DMS 273 treated with DMSO at 0.1 percent for 48 hours (cell line): ENCODE data around the gene FUT8.
"Not testable (repeated sequence)": the region's sequence is repeated elsewhere in the genome, so short reads cannot be mapped to it uniquely, and the experiment has no call there.

Source experiments
- DNase-seq: peaks from one replicate; lab custom pipeline; 2025; lab: John Stamatoyannopoulos, UW

FUT8 gene

GRCh38 chr14:65419593-65420252 is 7.2 kb downstream of the FUT8 start:
- DNase-seq: no peak

DNA sequence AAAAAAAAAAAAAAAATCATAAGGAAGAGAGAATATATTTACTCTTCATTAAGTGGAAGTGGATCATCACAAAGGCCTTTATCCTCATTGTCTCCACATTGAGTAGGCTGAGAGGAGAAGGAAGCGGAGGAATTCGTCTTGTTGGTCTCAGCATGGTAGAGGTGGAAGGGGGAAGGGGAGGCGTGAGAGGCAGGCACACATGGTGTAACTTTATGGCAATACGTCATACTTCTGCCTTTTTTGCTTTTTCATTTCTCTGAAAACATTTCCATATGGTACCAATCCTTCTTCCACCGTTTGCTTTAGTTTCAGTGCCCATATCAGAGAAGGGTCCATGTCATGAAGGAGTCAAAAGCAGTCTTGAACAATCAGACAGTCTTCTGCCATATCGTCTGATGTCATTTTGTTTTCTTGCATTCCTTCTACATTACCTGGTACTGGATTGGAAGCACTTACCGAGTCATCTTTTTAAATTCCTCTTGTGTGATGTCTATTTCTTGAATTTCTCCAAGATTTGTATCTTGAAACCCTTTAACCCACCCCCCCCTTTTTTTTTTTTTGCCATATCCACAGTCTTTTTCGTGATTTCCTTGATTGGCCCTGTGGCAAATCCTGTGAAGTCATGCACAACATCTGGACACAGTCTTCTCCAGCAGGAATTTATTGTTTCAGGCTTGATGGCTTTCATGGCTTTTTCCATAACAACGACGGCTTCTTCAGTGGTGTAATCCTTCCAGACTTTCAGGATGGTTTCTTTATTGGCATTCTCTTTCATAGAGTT is 8.9 kb downstream of the FUT8 start:
- no peak for DNase-seq

DNA sequence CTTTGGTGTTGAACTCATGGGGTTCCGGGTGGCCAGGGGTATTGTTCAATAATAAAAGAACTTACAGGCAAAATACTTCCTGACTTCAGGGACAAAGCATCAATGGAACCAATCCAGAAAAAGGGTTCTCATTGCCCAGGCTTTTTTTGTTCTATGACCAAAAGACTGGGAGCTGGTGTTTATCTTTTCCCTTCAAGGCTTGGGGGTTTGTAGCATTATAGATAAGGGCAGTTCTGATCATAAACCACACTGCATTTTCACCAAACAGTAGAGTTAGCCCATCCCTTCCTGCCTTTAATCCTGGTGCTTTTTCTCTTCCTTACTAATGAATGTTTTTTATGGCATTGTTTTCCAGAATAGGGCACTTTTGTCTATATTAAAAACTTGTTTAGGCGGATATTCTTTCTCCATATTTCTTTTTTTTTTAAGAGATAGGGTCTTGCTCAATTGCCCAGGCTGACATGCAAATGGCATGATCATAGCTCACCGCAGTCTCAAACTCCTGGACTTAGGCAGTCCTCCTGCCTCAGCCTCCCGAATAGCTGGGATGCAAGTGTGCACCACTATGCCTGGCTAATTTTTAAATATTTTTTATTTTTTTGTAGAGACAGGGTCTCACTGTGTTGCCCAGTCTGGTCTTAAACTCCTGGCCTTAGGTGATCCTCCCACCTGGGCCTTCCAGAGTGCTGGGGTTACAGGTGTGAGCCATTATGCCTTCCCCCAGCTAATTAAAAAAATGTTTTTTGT is 9.7 kb downstream of the FUT8 start:
- no peak for DNase-seq

- no peak for DNase-seq
Measured at GRCh38 chr14:65423982-65424381, 11.5 kb downstream of the FUT8 start.

DNA sequence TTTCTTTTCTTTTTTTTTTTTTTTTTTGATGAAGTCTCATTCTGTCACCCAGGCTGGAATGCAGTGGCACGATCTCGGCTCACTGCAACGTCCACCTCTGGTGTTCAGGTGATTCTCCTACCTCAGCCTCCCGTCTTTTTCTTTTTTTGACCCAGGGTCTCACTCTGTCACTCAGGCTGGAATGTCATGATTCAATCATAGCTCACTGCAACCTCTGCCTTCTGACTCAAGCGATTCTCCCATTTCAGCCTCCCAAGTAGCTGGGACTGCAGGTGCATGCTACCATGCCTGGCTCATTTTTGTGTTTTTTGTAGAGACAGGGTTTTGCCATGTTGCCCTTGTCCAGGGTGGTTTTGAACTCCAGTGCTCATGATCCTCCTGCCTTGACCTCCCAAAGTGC is 12.0 kb downstream of the FUT8 start:
- no peak for DNase-seq

GRCh38 chr14:65425885-65426284 is 13.4 kb downstream of the FUT8 start:
- DNase-seq: no peak

DNA sequence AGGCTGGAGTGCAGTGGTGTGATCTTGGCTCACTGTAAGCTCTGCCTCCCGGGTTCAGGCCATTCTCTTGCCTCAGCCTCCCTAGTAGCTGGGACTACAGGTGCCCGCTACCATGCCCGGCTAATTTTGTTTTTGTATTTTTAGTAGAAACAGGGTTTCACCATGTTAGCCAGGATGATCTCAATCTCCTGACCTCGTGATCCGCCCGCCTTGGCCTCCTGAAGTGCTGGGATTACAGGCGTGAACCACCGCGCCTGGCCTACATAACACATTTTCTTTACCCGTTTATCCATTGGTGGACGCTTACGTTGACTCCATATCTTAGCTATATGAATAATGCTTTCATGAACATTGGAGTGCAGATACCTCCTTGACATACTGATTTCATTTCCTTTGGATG is 14.4 kb downstream of the FUT8 start:
- not testable (repeated sequence) for DNase-seq

- DNase-seq: no peak
Measured at GRCh38 chr14:65428691-65429090, 16.2 kb downstream of the FUT8 start.

GRCh38 chr14:65429757-65430156 is 17.2 kb downstream of the FUT8 start:
- no peak for DNase-seq

- no peak for DNase-seq
Measured at GRCh38 chr14:65431245-65431644, 18.7 kb downstream of the FUT8 start.

GRCh38 chr14:65431951-65432350 is 19.4 kb downstream of the FUT8 start:
- no peak for DNase-seq

DNA sequence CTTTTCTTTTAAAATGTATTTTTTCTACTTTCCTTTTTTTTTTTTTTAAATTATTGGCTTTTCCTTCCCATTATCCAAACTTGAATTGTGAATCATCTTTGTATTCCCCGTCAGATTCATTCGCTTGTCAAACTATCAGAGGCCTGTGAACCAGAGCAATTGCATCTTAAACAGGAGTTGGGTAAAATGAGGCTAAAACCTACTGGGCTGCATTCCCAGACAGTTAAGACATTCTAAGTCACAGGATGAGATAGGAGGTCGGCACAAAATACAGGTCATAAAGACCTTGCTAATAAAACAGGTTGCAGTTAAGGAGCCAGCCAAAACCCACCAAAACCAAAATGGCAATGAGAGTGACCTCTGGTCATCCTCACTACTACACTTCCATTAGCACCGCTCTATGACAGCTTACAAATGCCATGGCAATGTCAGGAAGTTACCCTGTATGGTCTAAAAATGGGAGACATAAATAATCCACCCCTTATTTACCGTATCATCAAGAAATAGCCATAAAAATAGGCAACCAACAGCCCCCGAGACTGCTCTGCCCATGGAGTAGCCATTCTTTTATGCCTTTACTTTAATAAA is 19.9 kb downstream of the FUT8 start:
- DNase-seq: no peak

DNA sequence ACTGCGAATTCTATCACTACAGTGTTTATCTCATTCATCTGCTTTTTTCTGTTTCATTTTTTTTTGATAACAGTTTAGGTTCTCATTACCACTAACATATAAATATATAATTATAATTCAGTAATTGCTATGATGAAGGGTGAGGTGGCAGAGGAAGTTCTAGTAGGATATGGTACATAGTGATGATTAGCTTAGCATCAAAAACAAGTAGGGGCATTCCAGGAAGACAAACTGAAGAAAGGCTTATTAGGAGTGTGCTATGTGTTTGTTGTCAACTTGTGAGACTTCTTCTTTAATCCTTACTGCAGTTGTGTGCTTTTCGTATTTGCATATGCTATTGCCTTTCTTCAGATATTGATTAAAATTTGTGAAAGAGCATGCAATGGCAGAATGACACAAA is 20.6 kb downstream of the FUT8 start:
- no peak for DNase-seq

DNA sequence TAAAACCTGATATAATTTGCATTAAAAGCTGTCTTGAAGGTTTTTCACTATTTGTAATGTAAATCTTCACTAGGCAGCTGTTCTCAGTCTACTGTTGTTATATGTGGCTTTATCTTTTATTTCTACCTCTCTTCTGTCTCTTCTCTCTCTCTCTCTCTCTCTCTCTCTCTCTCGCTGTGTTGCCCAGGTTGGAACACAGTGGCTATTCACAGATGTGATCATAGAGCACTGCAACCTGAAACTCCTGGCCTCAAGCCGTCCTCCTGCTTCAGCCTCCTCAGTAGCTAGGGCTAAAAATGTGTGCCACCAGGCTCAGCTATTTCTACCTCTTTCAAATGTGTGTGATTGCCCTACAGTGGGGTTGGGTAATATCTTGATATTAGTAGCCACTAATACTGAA is 21.1 kb downstream of the FUT8 start:
- no peak for DNase-seq

GRCh38 chr14:65434216-65434850 is 21.8 kb downstream of the FUT8 start:
- DNase-seq: no peak

- DNase-seq: no peak
Measured at GRCh38 chr14:65438266-65438933, 25.9 kb downstream of the FUT8 start.

DNA sequence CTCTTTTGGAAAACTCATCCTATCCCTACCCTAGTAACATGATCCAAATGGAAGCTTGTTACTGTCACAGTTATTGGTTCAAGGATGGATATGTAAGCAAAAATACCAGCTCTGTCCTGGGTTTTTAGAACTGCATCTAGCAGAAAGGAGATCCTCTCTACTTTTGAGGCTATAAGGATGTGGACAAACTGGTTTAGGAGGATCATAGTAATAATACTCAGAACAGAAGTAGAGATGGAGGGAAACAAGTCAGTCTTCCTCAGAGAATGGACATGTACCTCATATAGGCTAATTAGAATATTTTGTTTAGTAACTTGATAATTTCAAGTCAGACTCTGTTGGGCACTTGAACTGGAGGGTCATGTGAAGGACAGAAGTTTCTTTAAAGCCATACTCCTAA is 26.6 kb downstream of the FUT8 start:
- DNase-seq: no peak

GRCh38 chr14:65440230-65440629 is 27.7 kb downstream of the FUT8 start:
- no peak for DNase-seq

- DNase-seq: no peak
Measured at GRCh38 chr14:65444230-65444629, 31.7 kb downstream of the FUT8 start.

GRCh38 chr14:65446159-65446558 is 33.6 kb downstream of the FUT8 start:
- no peak for DNase-seq

DNA sequence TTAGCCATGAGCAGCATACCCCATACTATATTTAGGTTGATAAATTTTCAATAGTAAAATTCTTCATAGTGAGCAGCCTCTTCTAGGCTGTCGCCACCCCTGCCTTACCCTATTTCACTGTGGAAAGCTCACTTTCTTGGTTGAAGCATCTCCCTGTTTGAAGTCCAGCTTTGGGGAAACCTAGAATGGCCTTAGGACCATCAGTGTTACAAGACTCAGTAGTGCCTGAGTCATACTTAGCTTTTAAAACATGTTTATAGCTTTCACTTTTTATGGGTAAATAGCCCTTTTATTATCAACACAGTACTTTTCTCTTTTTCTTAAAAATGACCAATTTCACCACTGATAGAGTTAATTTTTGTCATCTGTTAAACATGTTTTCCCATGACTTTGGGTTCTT is 37.1 kb downstream of the FUT8 start:
- no peak for DNase-seq
